ENCODE data around the gene KIF2A. TPM values are rescaled to one million over a fixed set of nuclear protein-coding genes. Genes with fewer than 3 reads are reported as not detected.

The KIF2A gene
- total RNA-seq, 1 donor = 41.7 TPM

- DNase-seq (ENCODE audit: low read depth in 2 of 3, low spot score in 2 of 3) = peak in 1 of 3 donors; percentile 20
These were observed 21.4 kb downstream of the KIF2A start for GRCh38 chr5:62327138-62328053.

GRCh38 chr5:62328772-62329491 is 22.9 kb downstream of the KIF2A start:
- DNase-seq (ENCODE audit: low read depth in 2 of 3, low spot score in 2 of 3) = no peak

GRCh38 chr5:62330302-62330701 is 24.3 kb downstream of the KIF2A start:
- no peak for DNase-seq (ENCODE audit: low read depth in 2 of 3, low spot score in 2 of 3)

GRCh38 chr5:62331921-62332320 is 25.9 kb downstream of the KIF2A start:
- no peak for DNase-seq (ENCODE audit: low read depth in 2 of 3, low spot score in 2 of 3)

GRCh38 chr5:62333250-62333794 is 27.3 kb downstream of the KIF2A start:
- DNase-seq (ENCODE audit: low read depth in 2 of 3, low spot score in 2 of 3) = no peak

DNA sequence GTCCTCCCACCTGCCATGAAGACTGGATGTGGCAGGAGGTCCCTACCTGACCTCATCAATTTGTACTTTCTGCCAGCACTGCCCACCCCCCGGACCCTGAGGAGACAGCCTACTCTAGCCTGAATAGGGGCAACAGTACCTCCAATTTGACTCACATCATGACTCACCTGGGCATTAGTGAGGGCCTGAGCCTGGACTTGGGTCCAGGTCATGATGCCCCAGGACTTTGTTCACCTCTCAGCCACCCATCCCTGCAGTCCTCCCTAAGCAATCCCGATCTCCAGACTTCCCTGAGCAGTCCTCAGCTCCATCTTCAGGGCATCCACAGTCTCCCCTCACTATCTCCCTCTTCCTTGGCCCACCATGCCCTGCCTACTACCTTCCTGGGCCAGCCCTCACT is 28.1 kb downstream of the KIF2A start:
- DNase-seq (ENCODE audit: low read depth in 2 of 3, low spot score in 2 of 3) = no peak

- peak in 1 of 3 donors; percentile 54 for DNase-seq (ENCODE audit: low read depth in 2 of 3, low spot score in 2 of 3)
These were observed 34.4 kb downstream of the KIF2A start for GRCh38 chr5:62340392-62340791.

GRCh38 chr5:62340979-62341378 is 35.0 kb downstream of the KIF2A start:
- no peak for DNase-seq (ENCODE audit: low read depth in 2 of 3, low spot score in 2 of 3)

DNA sequence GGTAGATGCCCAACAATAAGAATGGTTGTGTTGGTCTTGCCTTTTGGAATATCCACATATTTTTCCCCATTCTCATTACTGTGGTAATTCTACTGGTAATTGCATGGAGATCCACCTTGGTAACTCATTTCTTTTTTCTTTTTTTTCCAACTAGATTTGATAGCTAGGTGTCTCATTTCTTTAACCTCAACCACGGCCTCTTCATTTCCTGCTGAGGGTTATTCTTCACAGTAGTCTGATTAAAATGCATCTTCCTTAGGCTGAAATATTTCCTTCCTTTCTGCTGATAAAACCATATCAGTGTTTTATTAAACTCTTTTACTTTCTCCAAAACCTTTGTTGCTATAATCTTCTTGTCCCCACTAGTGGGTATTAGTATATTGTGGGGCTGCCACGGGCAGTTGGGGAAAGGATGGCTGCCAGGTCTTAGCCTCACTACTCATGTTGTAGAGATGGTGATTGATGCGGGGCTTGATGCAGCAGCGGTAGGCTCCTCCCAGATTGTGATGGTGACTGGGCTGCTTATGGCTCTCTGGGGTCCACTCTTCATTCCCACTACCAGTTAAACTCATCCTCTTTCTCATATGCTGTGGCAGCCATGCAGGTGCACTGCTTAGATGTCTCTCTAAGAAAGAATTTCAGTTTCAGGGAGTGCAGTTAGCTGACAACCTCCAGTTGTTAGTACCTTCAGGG is 35.9 kb downstream of the KIF2A start:
- no peak for DNase-seq (ENCODE audit: low read depth in 2 of 3, low spot score in 2 of 3)

GRCh38 chr5:62342476-62342837 is 36.5 kb downstream of the KIF2A start:
- no peak for DNase-seq (ENCODE audit: low read depth in 2 of 3, low spot score in 2 of 3)

- DNase-seq (ENCODE audit: low read depth in 2 of 3, low spot score in 2 of 3) = no peak
These were observed 37.4 kb downstream of the KIF2A start for GRCh38 chr5:62343428-62343827.

GRCh38 chr5:62346748-62347147 is 40.7 kb downstream of the KIF2A start:
- no peak for DNase-seq (ENCODE audit: low read depth in 2 of 3, low spot score in 2 of 3)

GRCh38 chr5:62347928-62348327 is 41.9 kb downstream of the KIF2A start:
- no peak for DNase-seq (ENCODE audit: low read depth in 2 of 3, low spot score in 2 of 3)

DNA sequence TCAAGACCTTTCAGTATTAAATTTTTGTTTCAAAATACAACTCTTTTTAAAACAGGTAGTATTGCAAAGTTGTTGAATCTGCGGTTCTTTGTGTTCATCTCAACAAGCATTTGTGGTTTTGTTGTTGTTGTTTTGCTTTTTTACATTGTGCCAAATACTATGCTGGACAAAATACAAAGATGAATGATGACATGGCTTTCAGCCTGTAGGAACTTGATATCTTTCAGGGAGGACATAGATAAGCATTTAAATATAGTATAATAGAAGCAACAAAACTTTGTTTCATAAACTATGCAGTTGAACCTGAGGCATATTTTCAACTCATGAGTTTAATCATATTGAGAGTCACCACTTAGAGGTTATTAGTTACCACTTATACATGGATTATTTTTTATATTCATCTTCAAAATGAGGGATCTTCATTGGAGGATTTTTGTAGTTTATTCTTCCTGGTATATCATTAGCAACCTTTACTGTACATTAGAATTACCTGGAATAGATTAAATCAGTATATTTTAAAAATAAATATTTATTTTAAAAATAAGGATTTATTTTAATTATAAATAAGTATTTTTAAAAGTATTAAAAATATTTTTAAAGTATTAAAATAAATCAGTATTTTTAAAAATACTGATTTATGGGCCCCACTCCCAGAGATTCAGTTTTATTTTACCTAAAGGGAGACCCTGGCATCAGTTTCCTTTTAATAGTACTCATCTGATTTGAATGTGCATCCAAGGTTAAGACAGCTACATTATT is 42.9 kb downstream of the KIF2A start:
- no peak for DNase-seq (ENCODE audit: low read depth in 2 of 3, low spot score in 2 of 3)

DNA sequence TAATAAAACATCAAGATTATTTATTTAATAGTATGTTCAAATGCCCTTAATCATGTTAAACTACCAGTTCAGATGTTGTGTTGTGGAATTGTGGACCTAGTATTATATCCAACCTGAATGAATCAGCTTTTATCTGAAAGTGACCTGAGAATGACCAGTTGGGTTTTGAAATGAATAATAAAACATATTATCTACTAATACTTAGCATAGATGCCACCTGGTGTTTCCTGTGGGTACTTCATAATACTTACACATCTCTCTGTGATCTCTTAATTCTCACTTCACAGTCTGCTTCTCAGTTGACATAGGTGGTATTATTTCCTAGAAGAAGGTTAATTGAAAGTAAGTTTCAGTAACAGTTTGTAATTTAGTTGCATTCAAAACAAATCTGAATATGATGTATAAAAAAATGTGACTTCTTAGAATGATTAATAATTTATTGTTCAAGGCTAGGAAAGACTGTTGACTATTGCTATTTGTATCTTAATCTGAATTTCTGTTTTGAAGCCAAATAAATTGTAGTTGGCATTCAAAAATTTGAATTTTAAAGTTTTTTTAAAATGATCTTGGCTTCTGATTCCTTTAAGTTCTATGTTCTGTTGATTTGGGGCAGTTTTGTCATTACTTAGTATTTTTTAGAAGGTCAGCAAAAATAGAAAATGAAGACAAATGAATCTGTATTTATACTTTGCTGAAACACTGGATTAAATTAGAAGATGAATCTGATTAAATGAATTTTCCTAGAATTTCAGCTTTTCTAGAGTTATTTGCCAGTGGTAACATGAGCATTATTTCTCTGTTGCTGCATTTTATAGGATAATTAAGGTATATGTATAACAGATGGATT is 48.2 kb downstream of the KIF2A start:
- peak in 2 of 3 donors; percentile 53 to 74 for DNase-seq (ENCODE audit: low read depth in 2 of 3, low spot score in 2 of 3)

GRCh38 chr5:62362701-62363100 is 56.7 kb downstream of the KIF2A start:
- no peak for DNase-seq (ENCODE audit: low read depth in 2 of 3, low spot score in 2 of 3)

DNA sequence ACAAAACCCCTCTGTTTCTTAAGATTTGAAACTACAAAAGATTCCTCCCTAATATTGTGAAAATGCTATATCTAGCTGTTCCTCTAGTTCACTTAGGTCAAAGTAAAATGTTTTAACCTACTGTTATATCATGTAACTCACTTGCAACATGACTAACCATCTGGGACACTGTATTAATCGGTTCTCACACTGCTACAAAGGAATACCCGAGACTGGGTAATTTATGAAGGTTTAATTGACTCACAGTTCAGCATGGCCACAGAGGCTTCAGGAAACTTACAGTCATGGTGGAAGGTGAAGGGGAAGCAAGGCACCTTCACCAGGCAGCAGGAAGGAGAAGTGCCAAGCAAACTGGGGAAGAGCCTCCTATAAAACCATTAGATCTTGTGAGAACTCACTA is 63.0 kb downstream of the KIF2A start:
- DNase-seq (ENCODE audit: low read depth in 2 of 3, low spot score in 2 of 3) = no peak

GRCh38 chr5:62371409-62371808 is 65.4 kb downstream of the KIF2A start:
- no peak for DNase-seq (ENCODE audit: low read depth in 2 of 3, low spot score in 2 of 3)

DNA sequence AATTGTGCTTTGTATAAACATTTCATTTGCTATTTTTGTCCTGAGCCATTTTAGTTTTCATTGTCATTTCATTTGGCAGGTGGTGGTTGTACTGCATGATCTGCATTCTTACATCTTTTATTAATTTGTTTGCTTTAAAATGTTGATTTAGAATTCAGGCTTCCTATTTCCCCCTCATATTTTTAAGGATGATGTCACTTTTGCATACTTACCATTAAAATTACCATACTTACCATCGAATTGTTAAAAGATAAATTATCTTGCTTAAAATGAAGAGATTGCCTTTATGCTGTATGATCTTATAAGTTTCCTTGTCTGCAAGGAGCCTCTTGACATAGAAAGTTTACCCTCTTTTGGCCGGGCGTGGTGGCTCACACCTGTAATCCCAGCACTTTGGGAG is 66.6 kb downstream of the KIF2A start:
- DNase-seq (ENCODE audit: low read depth in 2 of 3, low spot score in 2 of 3) = no peak

Data from hematopoietic multipotent progenitor cell (in vitro differentiated cells).